Esophagus muscularis mucosa (tissue), 4 donors: ENCODE measurements around the gene PRRX2. TPM values are rescaled to one million over a fixed set of nuclear protein-coding genes. Genes with fewer than 3 reads are reported as not detected.

Experiments used
- DNase-seq: peaks from one replicate; pipeline ENCODE4 v3.0.0-alpha.2; 2017; ENCODE audit errors: extremely low spot score
- H3K27ac ChIP-seq, 4 donors: fragments of 200-600 bp; sonication (generic); replicated peaks in 1 of 4; 1 replicate in 3 of 4; 2 replicates in 1 of 4; pipeline ENCODE4 v1.5.1; 2016 to 2019; ENCODE audit warnings: mild to moderate bottlenecking in 1 of 4
- H3K27me3 ChIP-seq, 4 donors: fragments of 200-600 bp; sonication (generic); one replicate each; pipeline versions ENCODE4 v1.5.1 to v1.6.0; 2016 to 2019
- H3K36me3 ChIP-seq, 4 donors: fragments of 200-600 bp; sonication (generic); one replicate each; pipeline ENCODE4 v1.5.1; 2016 to 2019
- H3K4me1 ChIP-seq, 4 donors: fragments of 200-600 bp; sonication (generic); one replicate each; pipeline ENCODE4 v1.5.1; 2016 to 2019
- H3K4me3 ChIP-seq, 4 donors: fragments of 200-600 bp; sonication (generic); 1 replicate in 2 of 4; 2 replicates in 2 of 4; pipeline ENCODE4 v1.5.1; 2016 to 2019; ENCODE audit warnings: mild to moderate bottlenecking in 4 of 4, moderate library complexity in 1 of 4
- H3K9me3 ChIP-seq, 4 donors: fragments of 200-600 bp; sonication (generic); 1 replicate in 3 of 4; 2 replicates in 1 of 4; pipeline ENCODE4 v1.5.1; 2016 to 2019
- CTCF ChIP-seq, 3 experiments: fragments of 200-600 bp in 2 of 3; fragments of 450-650 bp in 1 of 3; sonication (generic) in 2 of 3; IDR thresholded peaks; one replicate each; pipeline ENCODE4 v1.5.1; 2017 to 2019; ENCODE audit warnings: antibody characterized with exemption in 3 of 3, mild to moderate bottlenecking in 2 of 3, moderate library complexity in 1 of 3
- EP300 ChIP-seq: sonication (generic); formaldehyde crosslinking; IDR thresholded peaks from one replicate; pipeline ENCODE4 v1.6.1; 2017; ENCODE audit warnings: antibody characterized with exemption
- POLR2A ChIP-seq: fragments of 450-650 bp; IDR thresholded peaks from one replicate; pipeline ENCODE4 v1.6.1; 2017; ENCODE audit warnings: antibody characterized with exemption, moderate library complexity, mild to moderate bottlenecking, low read depth
- POLR2AphosphoS5 ChIP-seq, 2 donors: sonication (generic); formaldehyde crosslinking; IDR thresholded peaks; one replicate each; pipeline ENCODE4 v1.6.1; 2017; ENCODE audit warnings: antibody characterized with exemption in 2 of 2
- WGBS: methylation state at CpG from one replicate; pipeline ENCODE4 v1.1.5; 2018; 5-methylcytosine and 5-hydroxymethylcytosine counted together
- intact Hi-C: fragments of 100-400 bp; cut with DNase I; formaldehyde crosslinking; loops from one replicate; pipeline ENCODE4 v1.15.1; 2023
- total RNA-seq, 4 donors: library from RNA; depleted of rRNA; stranded (reverse); fragments of >200 nt; gene quantifications; one replicate each; pipeline versions ENCODE4 v1.1.0 to v1.2.1, GENCODE V29; 2016

The PRRX2 gene
- 10 to 100 TPM in 2 of 4 donors, 1 to 10 TPM in 2; 1.7 to 13.1 (median 6.2) TPM for total RNA-seq

GRCh38 chr9:129665389-129665775 is at the start of gene PRRX2:
Gene PRRX2 (plus strand): TSS chr9:129665647. CDS start chr9:129665868, 221 bp downstream.
- Histone ChIP-seq H3K27ac (peak within 1 kb of the TSS; percentile 23 to 57 (median 38)), H3K9me3 (no peaks in the 10 kb centered on the region), H3K4me1 (peaks cover 8 to 28% (median 22%) of the 10 kb centered on the region in 4 donors), H3K4me3 (peak within 1 kb of the TSS; percentile 46 to 65 (median 56)), H3K36me3 (no peaks in the 10 kb centered on the region), H3K27me3 (peaks cover 0 to 51% (median 8%) of the 10 kb centered on the region in 4 donors)
- TF ChIP-seq CTCF (IDR thresholded peaks at IDR 0.05) = no peak
- no peak for TF ChIP-seq POLR2AphosphoS5 (IDR thresholded peaks at IDR 0.05)
- no peak for TF ChIP-seq POLR2A
- no peak for TF ChIP-seq EP300
- 0% methylated on average over 13 of the region's 37 CpGs for WGBS
- no peak for DNase-seq
- intact Hi-C loops = loop anchor here (5.0 kb wide), 1 partner anchor 52 kb away; no protein-coding TSS in a partner anchor

- intact Hi-C loops = no loop called here
- no peak overlapping the region for H3K27ac ChIP-seq
- H3K36me3 ChIP-seq = no peaks in the 10 kb centered on the region
- peaks cover 0 to 6% (median 2%) of the 10 kb centered on the region in 4 donors for H3K27me3 ChIP-seq
- no peaks in the 10 kb centered on the region for H3K9me3 ChIP-seq
- WGBS = 10% methylated on average over 1 of the region's 1 CpG
- H3K4me3 ChIP-seq = no peak overlapping the region
- DNase-seq = no peak
- TF ChIP-seq POLR2A (no peak), EP300 (no peak), CTCF (IDR thresholded peaks at IDR 0.05) (peak in 1 of 3 experiments; percentile 22), POLR2AphosphoS5 (IDR thresholded peaks at IDR 0.05) (no peak)
- peaks cover 6 to 23% (median 18%) of the 10 kb centered on the region in 4 donors for H3K4me1 ChIP-seq
Observed at GRCh38 chr9:129617167-129617566, 48.3 kb upstream of the PRRX2 start.

- H3K27me3 ChIP-seq = peaks cover 0 to 6% (median 2%) of the 10 kb centered on the region in 4 donors
- H3K4me1 ChIP-seq = peaks cover 7 to 27% (median 24%) of the 10 kb centered on the region in 4 donors
- WGBS = 7% methylated on average over 6 of the region's 82 CpGs
- intact Hi-C loops = no loop called here
- H3K9me3 ChIP-seq = no peaks in the 10 kb centered on the region
- no peak for DNase-seq
- TF ChIP-seq CTCF (IDR thresholded peaks at IDR 0.05) (peak in 1 of 3 experiments; percentile 20), POLR2AphosphoS5 (IDR thresholded peaks at IDR 0.05) (no peak), POLR2A (no peak), EP300 (no peak)
- H3K4me3 ChIP-seq = peak overlapping the region; percentile 62 to 76 (median 64)
- H3K27ac ChIP-seq = peak overlapping the region; percentile 46 to 63 (median 53)
- H3K36me3 ChIP-seq = no peaks in the 10 kb centered on the region
Observed at GRCh38 chr9:129619787-129620668, 45.4 kb upstream of the PRRX2 start.

- intact Hi-C loops = no loop called here
- peaks cover 10 to 35% (median 32%) of the 10 kb centered on the region in 4 donors for H3K4me1 ChIP-seq
- H3K9me3 ChIP-seq = no peaks in the 10 kb centered on the region
- H3K27me3 ChIP-seq = peaks cover 0 to 6% (median 2%) of the 10 kb centered on the region in 4 donors
- peak within 1 kb of the TSS; percentile 46 to 63 (median 53) for H3K27ac ChIP-seq
- peak within 1 kb of the TSS; percentile 62 to 76 (median 64) for H3K4me3 ChIP-seq
- DNase-seq = no peak
- no peaks in the 10 kb centered on the region for H3K36me3 ChIP-seq
- TF ChIP-seq EP300 (no peak), CTCF (IDR thresholded peaks at IDR 0.05) (no peak), POLR2A (no peak), POLR2AphosphoS5 (IDR thresholded peaks at IDR 0.05) (no peak)
- WGBS = 30% methylated on average over 15 of the region's 21 CpGs
Observed at GRCh38 chr9:129620669-129621295, 44.7 kb upstream of the PRRX2 start, which contains the start of gene C9orf50. Gene C9orf50 (minus strand): TSS chr9:129621101. CDS start chr9:129620574, 527 bp downstream.
